Activated T-cell treated with anti-CD3 and anti-CD28 coated beads, Interleukin-2, amount 50 U/mL, for 4 hours (primary cell): ENCODE results near the gene ARL6IP1. TPM values are rescaled to one million over a fixed set of nuclear protein-coding genes. Genes with fewer than 3 reads are reported as not detected.

Source experiments
- ATAC-seq, 2 donors: fragments of 200-7000 bp; cut with Tn5 transposase; one replicate each; pipeline ENCODE4 v1.10.0; 2021
- DNase-seq: peaks from one replicate; pipeline ENCODE4 v3.0.0-alpha.2; 2020
- H3K27me3 Mint-ChIP-seq: one replicate; pipeline ENCODE4 v1.8.0; 2021; ENCODE audit warnings: low read depth, mixed read lengths
- H3K36me3 Mint-ChIP-seq: one replicate; pipeline ENCODE4 v1.8.0; 2022; ENCODE audit warnings: mixed read lengths; ENCODE audit not compliant: insufficient read depth
- H3K4me1 Mint-ChIP-seq: one replicate; pipeline ENCODE4 v1.8.0; 2021; ENCODE audit warnings: low read depth, mixed read lengths
- H3K4me3 Mint-ChIP-seq: one replicate; pipeline ENCODE4 v1.8.0; 2021; ENCODE audit warnings: mild to moderate bottlenecking, moderate library complexity, mixed read lengths
- H3K9me3 Mint-ChIP-seq: one replicate; pipeline ENCODE4 v1.8.0; 2021; ENCODE audit warnings: mixed read lengths
- total RNA-seq, 3 donors: library from RNA; stranded (reverse); gene quantifications; one replicate each; pipeline ENCODE4 v1.2.1, GENCODE V29; 2021

Gene ARL6IP1
- 10 to 100 TPM; 49.1 to 60.6 (median 51.9) TPM for total RNA-seq

GRCh38 chr16:18801145-18801972 lies at the start of gene ARL6IP1:
TSS of gene ARL6IP1 (minus strand) at chr16:18801549. CDS start at chr16:18801466, 83 bp downstream.
- H3K36me3 Mint-ChIP-seq = peaks cover 9% of the 10 kb centered on the region
- ATAC-seq = peak; percentile 95
- H3K9me3 Mint-ChIP-seq = no peaks in the 10 kb centered on the region
- no peaks in the 10 kb centered on the region for H3K27me3 Mint-ChIP-seq
- H3K4me3 Mint-ChIP-seq = peak within 1 kb of the TSS; percentile 91
- peak; percentile 98 for DNase-seq
- H3K4me1 Mint-ChIP-seq = peaks cover 48% of the 10 kb centered on the region

- no peak for DNase-seq
- H3K4me1 Mint-ChIP-seq = no peaks in the 10 kb centered on the region
- H3K27me3 Mint-ChIP-seq = no peaks in the 10 kb centered on the region
- H3K9me3 Mint-ChIP-seq = no peaks in the 10 kb centered on the region
- peaks cover 45% of the 10 kb centered on the region for H3K36me3 Mint-ChIP-seq
- no peak for ATAC-seq
- H3K4me3 Mint-ChIP-seq = no peak overlapping the region
Observed at GRCh38 chr16:18846416-18846815, 45.1 kb upstream of the ARL6IP1 start.

GRCh38 chr16:18842565-18842964 lies 41.2 kb upstream of the ARL6IP1 start:
- ATAC-seq = no peak
- Mint-ChIP-seq H3K4me1 (peaks cover 2% of the 10 kb centered on the region), H3K4me3 (no peak overlapping the region), H3K9me3 (no peaks in the 10 kb centered on the region), H3K36me3 (peaks cover 52% of the 10 kb centered on the region), H3K27me3 (no peaks in the 10 kb centered on the region)
- no peak for DNase-seq

- H3K27me3 Mint-ChIP-seq = no peaks in the 10 kb centered on the region
- peaks cover 54% of the 10 kb centered on the region for H3K36me3 Mint-ChIP-seq
- no peaks in the 10 kb centered on the region for H3K9me3 Mint-ChIP-seq
- no peak overlapping the region for H3K4me3 Mint-ChIP-seq
- DNase-seq = no peak
- no peak for ATAC-seq
- peaks cover 6% of the 10 kb centered on the region for H3K4me1 Mint-ChIP-seq
Observed at GRCh38 chr16:18841833-18842525, 40.6 kb upstream of the ARL6IP1 start.

GRCh38 chr16:18839555-18839954 lies 38.2 kb upstream of the ARL6IP1 start:
- Mint-ChIP-seq H3K4me1 (peaks cover 11% of the 10 kb centered on the region), H3K9me3 (no peaks in the 10 kb centered on the region), H3K27me3 (no peaks in the 10 kb centered on the region), H3K36me3 (peaks cover 56% of the 10 kb centered on the region), H3K4me3 (no peak overlapping the region)
- no peak for ATAC-seq
- DNase-seq = no peak

GRCh38 chr16:18836702-18837101 lies 35.4 kb upstream of the ARL6IP1 start:
- Mint-ChIP-seq H3K36me3 (peaks cover 53% of the 10 kb centered on the region), H3K9me3 (no peaks in the 10 kb centered on the region), H3K4me3 (no peak overlapping the region), H3K27me3 (no peaks in the 10 kb centered on the region), H3K4me1 (peaks cover 11% of the 10 kb centered on the region)
- DNase-seq = no peak
- ATAC-seq = peak; percentile 97 to 98

GRCh38 chr16:18834864-18835263 lies 33.5 kb upstream of the ARL6IP1 start:
- no peak for DNase-seq
- H3K36me3 Mint-ChIP-seq = peaks cover 51% of the 10 kb centered on the region
- peaks cover 11% of the 10 kb centered on the region for H3K4me1 Mint-ChIP-seq
- no peak for ATAC-seq
- no peak overlapping the region for H3K4me3 Mint-ChIP-seq
- H3K27me3 Mint-ChIP-seq = no peaks in the 10 kb centered on the region
- no peaks in the 10 kb centered on the region for H3K9me3 Mint-ChIP-seq

GRCh38 chr16:18833707-18834505 lies 32.6 kb upstream of the ARL6IP1 start:
- peaks cover 52% of the 10 kb centered on the region for H3K36me3 Mint-ChIP-seq
- H3K4me3 Mint-ChIP-seq = no peak overlapping the region
- H3K9me3 Mint-ChIP-seq = no peaks in the 10 kb centered on the region
- no peaks in the 10 kb centered on the region for H3K27me3 Mint-ChIP-seq
- ATAC-seq = no peak
- peaks cover 11% of the 10 kb centered on the region for H3K4me1 Mint-ChIP-seq
- no peak for DNase-seq

- no peak for DNase-seq
Observed at GRCh38 chr16:18832613-18833012, 31.3 kb upstream of the ARL6IP1 start.

GRCh38 chr16:18832006-18832405 lies 30.7 kb upstream of the ARL6IP1 start:
- Mint-ChIP-seq H3K27me3 (no peaks in the 10 kb centered on the region), H3K36me3 (peaks cover 47% of the 10 kb centered on the region), H3K4me1 (peaks cover 5% of the 10 kb centered on the region), H3K4me3 (no peak overlapping the region), H3K9me3 (no peaks in the 10 kb centered on the region)
- DNase-seq (no peak), ATAC-seq (no peak)

More at GRCh38 chr16:18832613-18833012, 31.3 kb upstream of the ARL6IP1 start:
- no peaks in the 10 kb centered on the region for H3K9me3 Mint-ChIP-seq
- peaks cover 9% of the 10 kb centered on the region for H3K4me1 Mint-ChIP-seq
- no peaks in the 10 kb centered on the region for H3K27me3 Mint-ChIP-seq
- H3K36me3 Mint-ChIP-seq = peaks cover 52% of the 10 kb centered on the region
- H3K4me3 Mint-ChIP-seq = no peak overlapping the region
- no peak for ATAC-seq

GRCh38 chr16:18829251-18829650 lies 27.9 kb upstream of the ARL6IP1 start:
- no peak for ATAC-seq
- Mint-ChIP-seq H3K27me3 (no peaks in the 10 kb centered on the region), H3K4me1 (no peaks in the 10 kb centered on the region), H3K36me3 (peaks cover 29% of the 10 kb centered on the region), H3K9me3 (no peaks in the 10 kb centered on the region), H3K4me3 (no peak overlapping the region)
- no peak for DNase-seq

GRCh38 chr16:18827890-18828289 lies 26.5 kb upstream of the ARL6IP1 start:
- no peaks in the 10 kb centered on the region for H3K9me3 Mint-ChIP-seq
- H3K36me3 Mint-ChIP-seq = peaks cover 22% of the 10 kb centered on the region
- DNase-seq (no peak), ATAC-seq (no peak)
- no peaks in the 10 kb centered on the region for H3K27me3 Mint-ChIP-seq
- H3K4me3 Mint-ChIP-seq = no peak overlapping the region
- no peaks in the 10 kb centered on the region for H3K4me1 Mint-ChIP-seq

GRCh38 chr16:18816286-18816685 lies 14.9 kb upstream of the ARL6IP1 start:
- DNase-seq (no peak), ATAC-seq (no peak)
- no peak overlapping the region for H3K4me3 Mint-ChIP-seq
- peaks cover 39% of the 10 kb centered on the region for H3K36me3 Mint-ChIP-seq
- peaks cover 12% of the 10 kb centered on the region for H3K4me1 Mint-ChIP-seq
- H3K27me3 Mint-ChIP-seq = no peaks in the 10 kb centered on the region
- no peaks in the 10 kb centered on the region for H3K9me3 Mint-ChIP-seq

- Mint-ChIP-seq H3K9me3 (no peaks in the 10 kb centered on the region), H3K36me3 (peaks cover 52% of the 10 kb centered on the region), H3K4me3 (no peak overlapping the region), H3K27me3 (no peaks in the 10 kb centered on the region), H3K4me1 (no peaks in the 10 kb centered on the region)
- no peak for ATAC-seq
- DNase-seq = no peak
Observed at GRCh38 chr16:18811925-18812324, 10.6 kb upstream of the ARL6IP1 start.
